ENCODE measurements around the gene SLC29A3. TPM values are rescaled to one million over a fixed set of nuclear protein-coding genes. Genes with fewer than 3 reads are reported as not detected.
"Not testable (repeated sequence)": the region's sequence is repeated elsewhere in the genome, so short reads cannot be mapped to it uniquely, and the experiment has no call there.

The SLC29A3 gene
- total RNA-seq, 1 donor = 10.8 TPM

DNA sequence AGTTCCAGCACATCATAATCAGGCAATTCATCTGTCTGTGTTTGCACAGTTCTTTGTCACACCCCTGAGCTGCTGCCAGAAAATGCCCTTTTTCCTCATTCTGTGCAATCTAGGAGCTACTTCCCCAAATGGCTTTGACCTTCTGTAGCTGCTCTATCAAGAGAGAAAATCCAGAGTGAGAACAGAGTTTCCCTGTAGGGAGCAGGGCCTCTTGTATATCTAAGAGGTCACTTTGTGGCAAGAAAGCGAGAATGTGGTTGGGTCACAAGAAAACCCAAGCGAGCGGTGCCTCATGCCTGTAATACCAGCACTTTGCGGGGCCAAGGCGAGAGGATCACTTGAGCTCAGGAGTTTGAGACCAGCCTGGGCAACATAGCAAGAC, 24.3 kb downstream of the SLC29A3 start:
- DNase-seq (ENCODE audit: low read depth in 2 of 3, low spot score in 2 of 3) = peak in 1 of 3 donors; percentile 17

DNA sequence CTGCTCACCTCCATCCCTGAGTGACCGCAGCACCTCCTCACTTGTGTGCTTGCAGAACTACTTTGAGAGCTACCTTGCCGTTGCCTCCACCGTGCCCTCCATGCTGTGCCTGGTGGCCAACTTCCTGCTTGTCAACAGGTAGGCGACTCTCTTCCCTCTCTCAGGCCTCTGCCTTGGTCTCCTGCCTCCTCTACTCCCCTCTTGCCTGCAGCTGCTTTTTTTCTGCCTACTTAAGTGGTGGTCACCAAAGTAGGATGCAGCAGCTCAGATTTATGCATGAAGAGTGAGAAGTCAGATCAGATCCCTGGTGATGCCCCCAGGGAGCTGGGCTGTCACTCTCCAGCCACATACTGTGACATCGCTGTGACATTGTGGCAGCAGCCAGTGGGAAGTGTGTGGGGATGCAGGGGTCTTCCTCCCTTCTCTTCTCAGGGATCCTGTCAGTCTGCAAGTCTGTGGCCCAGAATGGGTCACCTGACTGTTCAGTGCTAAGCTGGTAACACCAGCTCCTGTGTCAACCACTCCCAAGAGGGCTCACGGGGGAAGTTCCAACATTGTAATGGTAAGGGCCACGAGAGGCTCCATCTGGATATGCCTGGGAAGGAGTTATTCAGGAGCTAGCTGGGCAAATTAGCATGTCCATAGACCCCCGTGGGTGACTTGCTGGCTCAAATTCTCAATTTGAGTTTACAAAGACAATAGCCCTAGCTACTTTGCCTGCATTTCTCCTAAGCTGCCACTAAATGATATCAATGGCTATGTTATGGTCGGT, 25.3 kb downstream of the SLC29A3 start:
- no peak for DNase-seq (ENCODE audit: low read depth in 2 of 3, low spot score in 2 of 3)

DNA sequence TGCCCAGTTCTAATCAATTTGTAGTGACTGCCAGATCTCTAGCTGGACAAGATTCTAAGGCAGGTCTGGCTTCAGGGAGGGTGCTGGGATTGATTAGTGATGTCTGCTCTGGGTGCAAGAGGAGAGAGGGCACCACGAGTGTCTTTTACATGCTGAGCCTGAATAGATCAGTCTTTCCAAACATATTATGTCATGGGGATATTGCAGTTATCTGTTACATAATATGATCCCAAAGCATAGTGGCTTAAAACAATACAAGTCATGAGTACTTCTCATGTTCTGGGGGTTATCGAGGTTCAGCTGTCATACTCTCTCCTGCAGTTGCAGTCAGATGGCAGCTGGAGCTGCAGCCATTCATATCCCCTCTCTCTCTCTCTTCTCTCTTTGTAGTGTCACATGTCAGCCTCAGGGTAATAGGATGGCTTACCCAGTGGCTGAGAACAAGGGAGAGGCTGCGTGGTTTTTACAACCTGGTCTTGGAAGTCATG, 26.0 kb downstream of the SLC29A3 start:
- DNase-seq (ENCODE audit: low read depth in 2 of 3, low spot score in 2 of 3) = no peak

DNA sequence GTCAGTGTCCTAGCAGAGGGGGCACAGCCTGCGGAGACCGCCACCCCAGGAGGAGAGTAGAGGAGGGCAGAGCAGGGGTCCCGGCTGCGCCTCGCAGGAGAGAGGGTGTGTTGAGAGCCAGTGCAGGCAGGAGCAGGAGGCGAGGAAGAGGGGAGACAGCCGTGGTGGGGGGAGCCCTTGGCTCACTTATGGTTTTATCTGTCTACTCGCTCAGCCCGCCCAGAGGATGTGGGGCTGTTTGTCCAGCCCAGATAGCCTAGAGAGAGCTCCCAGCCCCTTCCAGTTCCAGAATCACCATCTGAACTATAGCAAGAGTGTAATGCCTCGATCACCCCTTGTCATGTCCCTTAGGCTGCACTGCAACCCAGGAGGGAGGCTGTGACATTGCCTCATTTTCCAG, 26.6 kb downstream of the SLC29A3 start:
- DNase-seq (ENCODE audit: low read depth in 2 of 3, low spot score in 2 of 3) = no peak

DNA sequence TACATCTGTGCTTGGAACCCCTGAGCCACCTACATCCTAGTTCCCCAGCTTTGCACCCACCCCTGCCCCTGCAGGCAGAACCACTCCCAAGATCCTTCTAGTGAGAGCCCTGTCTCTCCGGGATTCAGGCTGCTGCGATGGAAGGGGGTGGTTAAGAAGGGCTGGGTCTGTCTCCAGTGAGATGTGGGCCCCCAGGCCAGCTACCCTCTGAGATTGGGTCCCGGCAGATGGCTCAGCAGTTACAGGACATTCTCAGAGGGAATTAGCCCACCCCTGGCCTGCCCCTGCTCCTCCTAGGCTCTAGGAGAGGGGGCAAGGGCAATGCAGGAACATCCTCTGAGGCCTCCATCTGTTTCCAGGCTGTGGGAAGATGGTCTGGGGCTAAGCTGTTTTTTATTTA, 27.7 kb downstream of the SLC29A3 start:
- no peak for DNase-seq (ENCODE audit: low read depth in 2 of 3, low spot score in 2 of 3)

DNA sequence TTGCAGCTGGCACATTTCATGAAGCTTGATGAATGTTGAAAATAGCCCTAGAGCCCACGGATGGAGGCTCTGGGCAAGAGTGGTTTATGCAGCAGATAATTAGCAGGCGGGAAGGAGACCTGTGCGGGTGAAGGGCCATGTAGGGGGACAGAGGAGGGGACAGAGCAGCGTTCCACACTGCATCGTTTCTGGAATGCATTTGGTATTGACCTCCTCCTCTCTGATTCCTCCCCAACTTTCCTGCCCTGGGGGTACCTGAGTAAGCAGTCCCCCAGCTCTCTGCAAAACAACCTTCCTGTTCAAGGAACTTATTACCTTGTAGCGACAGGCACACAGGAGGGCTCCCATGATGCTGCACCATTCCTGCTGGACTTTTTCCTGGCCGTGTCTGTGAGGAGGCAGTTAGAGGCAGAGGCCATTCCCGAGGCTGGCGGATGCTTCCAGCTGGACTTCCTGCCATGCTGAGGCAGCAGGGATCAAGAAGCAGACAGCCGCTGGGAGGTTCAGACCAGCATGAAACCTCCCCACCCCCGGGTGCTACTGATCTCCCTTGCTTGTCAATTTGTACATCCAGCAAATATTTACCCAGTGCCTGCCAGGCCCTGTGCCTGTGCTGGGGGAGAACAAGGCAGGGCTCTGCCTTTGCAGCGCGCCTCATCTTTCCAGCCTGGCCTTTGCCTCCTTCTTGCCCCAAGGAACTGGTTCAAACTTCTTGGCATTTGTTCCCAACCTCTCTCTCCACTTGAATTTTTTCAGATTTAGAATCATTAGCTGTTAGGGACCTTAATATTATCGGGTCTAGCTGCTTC, 28.7 kb downstream of the SLC29A3 start:
- no peak for DNase-seq (ENCODE audit: low read depth in 2 of 3, low spot score in 2 of 3)

DNA sequence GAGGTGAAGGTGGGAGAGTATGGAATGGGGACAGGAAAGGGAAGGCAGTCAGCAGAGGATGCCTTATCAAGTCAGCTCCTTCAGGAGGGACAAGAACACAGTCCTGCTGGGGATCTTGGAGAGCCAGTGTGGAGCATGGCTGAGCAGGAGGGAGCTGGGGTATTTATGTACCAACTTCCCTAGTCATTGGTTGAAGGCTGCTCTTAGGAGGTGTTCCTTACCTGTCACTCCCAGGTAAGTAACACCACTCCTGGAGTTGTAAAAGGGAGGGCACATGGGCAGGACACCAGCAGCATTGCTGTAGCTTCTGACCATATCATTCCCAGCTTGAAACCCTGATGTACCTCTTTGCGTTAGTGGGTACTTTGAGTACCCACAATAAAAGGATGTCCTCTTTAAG, 29.8 kb downstream of the SLC29A3 start:
- DNase-seq (ENCODE audit: low read depth in 2 of 3, low spot score in 2 of 3) = no peak

DNA sequence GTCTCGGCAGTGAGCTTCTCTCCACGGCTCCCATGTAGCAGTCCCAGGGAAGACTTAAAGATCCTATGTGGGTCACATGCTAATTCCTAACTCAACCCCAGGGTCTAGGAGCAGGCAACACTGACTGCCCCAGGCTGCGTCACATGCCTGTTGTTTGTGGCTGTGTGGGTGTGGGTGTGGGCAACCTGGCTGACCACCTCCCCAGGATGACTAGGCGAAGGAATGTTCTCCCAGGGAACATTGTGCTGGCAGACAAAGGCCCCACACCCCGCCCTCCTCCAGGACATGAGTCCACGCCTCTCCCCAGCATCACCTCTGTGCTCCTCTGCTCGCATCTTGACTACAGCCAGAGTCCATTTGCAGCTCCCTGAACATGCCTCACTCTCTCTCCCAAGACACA, 30.3 kb downstream of the SLC29A3 start:
- DNase-seq (ENCODE audit: low read depth in 2 of 3, low spot score in 2 of 3) = no peak

DNA sequence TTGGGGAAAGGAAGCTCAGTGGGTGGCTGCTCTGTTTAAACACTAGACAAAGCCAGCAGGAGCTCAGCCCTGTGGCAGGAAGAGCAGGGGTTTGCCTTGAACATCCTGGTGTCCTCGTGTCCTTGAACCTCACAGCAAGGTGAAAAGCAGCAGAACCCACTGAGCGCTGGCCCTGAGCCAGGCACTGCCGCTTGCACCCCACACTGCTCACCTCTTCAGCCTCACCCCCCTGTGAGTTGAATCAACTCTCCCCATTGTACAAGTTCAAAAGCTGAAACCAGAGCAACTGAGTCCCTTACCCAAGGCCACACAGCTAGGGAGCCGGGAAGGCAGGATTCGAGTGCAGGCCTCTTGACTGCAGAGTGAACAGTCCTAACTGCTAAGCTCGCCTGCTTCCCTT, 32.0 kb downstream of the SLC29A3 start:
- no peak for DNase-seq (ENCODE audit: low read depth in 2 of 3, low spot score in 2 of 3)

DNA sequence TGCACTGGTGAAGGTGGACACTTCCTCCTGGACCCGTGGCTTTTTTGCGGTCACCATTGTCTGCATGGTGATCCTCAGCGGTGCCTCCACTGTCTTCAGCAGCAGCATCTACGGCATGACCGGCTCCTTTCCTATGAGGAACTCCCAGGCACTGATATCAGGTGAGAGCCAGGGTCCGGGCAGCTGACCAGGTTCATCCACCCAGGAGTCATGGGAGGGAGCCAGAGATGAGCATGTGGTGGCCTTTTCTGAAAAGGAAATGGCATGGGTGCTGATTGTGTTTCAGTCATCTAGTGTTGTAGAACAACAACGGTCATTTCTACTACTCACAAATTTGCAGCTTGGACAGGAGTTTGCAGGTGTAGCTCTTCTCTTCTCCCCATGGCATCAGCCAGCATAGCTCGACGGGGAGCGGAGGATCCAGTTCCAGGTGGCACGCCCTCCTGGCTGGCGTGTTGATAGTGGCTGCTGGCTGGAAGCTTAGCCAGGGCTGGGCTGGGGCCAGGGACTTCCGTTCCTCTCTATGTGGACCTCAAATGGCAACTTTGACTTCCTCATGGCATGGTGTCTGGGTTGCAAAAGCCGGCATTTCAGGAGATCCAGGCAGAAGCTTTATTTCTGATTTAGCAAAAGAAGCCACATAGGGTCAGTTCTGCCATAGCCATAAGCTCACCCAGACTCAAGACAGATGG, 32.7 kb downstream of the SLC29A3 start:
- DNase-seq (ENCODE audit: low read depth in 2 of 3, low spot score in 2 of 3) = no peak

DNA sequence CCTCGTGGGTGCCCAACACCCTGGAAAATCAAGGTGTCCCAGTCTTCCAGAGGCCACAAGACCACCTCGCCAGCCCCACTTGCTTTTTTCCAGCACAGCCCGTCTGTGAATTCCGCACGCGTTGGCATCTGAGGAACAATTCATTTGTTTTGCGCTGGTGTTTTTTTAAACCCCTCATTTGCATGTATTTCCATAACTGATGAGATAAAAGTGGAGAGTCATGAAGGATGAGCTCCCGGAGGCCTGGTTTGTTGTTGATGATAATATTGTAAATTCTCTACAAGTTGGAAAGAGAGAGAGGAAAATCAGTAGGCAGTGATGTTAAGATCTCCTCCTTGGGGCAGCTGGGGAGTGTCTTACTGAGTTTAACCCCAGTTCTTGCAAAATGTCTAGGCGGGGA, 34.6 kb downstream of the SLC29A3 start:
- no peak for DNase-seq (ENCODE audit: low read depth in 2 of 3, low spot score in 2 of 3)

DNA sequence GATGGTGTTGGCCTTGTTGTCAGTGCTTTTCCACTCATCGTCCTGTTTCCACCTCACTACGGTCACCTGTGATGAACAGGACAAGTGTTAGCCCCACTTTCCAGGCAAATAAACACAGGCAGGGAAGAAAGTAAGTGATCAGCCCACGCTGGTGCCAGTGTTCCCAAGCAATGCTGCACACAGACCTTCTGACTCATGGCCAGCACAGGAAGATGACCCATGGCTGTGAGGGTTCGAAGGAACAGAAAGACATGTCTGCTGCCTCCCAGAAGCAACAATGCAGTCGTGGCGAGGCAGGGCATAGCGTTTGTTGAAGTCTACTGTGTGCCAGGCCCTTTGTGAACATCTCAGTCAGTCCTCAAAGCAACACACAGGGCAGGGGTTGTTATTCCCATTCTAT, 35.7 kb downstream of the SLC29A3 start:
- DNase-seq (ENCODE audit: low read depth in 2 of 3, low spot score in 2 of 3) = no peak

DNA sequence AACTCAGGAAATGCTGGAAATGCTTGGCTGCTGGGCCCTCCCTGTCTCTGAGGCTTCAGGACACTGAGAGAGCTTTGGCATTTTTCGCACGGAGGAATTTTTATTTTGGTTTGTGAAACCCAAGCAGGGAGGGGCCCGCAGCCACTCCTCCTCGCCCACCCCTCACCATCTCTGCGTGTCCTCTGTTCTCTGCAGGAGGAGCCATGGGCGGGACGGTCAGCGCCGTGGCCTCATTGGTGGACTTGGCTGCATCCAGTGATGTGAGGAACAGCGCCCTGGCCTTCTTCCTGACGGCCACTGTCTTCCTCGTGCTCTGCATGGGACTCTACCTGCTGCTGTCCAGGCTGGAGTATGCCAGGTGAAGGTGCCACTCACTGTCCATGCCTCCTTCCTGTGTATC, 36.8 kb downstream of the SLC29A3 start:
- no peak for DNase-seq (ENCODE audit: low read depth in 2 of 3, low spot score in 2 of 3)

DNA sequence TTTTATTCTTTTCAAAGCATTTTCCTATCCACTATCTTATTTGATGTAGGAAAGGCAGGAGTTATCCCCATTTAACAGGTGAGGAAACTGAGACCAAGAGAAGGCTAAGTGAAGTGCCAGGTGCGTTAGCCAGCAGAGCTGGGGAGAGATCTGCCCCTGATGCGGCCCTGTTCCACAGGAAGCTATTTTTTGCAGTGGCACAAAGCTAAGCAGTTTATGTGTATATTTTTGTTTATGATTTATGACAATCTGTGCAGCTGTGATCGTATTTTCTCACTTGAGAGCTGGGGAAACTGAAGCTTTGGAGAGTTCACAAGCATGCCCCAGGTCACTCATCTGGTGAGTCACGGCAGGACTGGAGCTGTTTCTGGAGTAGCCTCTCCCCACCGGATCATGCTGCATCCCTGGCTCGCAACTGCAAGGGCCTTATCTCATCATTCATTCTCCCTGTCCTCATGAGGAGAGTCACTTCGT, 38.8 kb downstream of the SLC29A3 start:
- no peak for DNase-seq (ENCODE audit: low read depth in 2 of 3, low spot score in 2 of 3)

DNA sequence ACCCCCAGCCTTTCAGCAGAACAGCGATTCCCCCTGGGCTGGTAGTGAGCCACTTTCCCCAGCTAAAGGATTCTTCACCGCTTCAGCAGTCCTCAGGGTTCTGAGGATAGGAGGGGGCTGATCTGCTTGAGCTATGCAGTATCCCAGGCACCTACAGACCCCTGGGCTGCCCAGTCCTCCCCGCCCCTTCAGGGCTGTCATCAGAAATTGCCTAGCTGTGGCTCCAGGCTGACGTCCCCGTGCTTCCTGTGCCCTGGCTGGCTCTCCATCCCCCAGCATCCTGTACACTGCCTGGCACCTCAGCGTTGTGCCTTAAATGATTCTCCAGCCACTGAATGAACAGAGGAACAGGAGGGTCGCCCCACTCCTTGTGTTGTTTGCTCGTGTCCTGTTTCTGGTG, 39.2 kb downstream of the SLC29A3 start:
- no peak for DNase-seq (ENCODE audit: low read depth in 2 of 3, low spot score in 2 of 3)

DNA sequence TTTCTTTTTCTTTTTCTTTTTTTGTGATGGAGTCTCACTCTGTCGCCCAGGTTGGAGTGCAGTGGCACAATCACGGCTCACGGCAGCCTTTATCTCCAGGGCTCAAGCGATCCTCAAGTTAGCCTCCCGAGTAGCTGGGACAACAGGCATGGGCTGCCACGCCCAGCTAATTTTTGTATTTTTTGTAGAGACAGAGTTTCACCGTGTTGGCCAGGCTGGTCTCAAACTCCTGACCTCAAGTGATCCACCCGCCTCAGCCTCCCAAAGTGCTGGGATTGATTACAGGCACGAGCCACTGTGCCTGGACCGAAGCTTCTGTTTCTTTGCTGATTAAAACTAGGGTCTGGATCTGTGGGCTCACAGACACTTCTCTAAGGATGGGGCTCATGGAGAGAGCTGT, 39.8 kb downstream of the SLC29A3 start:
- DNase-seq (ENCODE audit: low read depth in 2 of 3, low spot score in 2 of 3) = not testable (repeated sequence)

DNA sequence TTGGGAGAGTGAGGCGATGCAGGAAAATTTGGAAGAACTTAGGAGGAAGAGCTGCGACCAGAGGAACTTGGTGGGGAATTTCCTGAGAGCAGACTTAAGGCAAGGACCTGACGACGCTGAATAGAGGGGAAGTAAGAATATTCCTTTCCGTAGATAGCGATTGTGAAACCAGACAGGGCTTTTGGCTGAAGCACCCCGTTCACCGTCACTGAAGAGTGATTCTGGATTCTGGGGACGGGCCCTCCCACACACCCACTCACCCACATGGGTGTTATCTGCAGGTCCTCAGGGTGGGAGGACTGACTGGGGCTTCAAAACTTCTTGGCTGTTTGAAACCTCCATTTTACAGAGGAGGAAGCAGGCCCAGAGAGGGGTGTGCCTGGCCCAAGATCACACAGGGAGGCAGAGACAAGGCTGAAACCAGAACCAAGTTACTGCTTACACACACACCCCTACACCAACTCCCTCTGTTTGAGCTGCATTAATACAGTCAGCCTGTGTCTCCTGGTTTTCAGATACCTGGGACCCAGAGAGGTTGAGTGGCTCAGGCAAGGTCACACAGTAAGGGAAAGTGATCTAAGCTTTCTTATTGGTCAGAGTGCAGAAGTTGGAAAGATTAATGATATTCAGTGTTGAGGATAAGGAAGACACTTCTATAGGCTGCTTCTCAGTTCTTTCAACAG, 40.4 kb downstream of the SLC29A3 start:
- no peak for DNase-seq (ENCODE audit: low read depth in 2 of 3, low spot score in 2 of 3)

DNA sequence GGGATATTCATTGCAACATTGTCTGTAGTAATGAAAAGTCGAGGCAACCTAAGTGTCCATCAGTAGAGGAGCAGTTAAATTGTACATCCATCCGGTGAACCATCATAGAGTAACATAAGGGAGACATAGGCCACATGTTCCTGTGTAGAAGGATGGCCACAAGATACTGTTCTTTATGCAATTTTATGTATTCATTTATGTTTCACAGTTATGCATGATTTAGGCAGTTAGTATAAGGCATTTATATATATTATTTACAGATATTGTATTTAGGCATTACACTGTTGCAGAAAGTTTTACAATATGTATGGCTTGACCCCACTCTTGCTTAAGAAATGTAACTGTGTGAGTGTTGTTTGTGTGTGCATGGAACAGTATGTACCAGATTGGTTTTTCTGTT, 41.7 kb downstream of the SLC29A3 start:
- no peak for DNase-seq (ENCODE audit: low read depth in 2 of 3, low spot score in 2 of 3)

DNA sequence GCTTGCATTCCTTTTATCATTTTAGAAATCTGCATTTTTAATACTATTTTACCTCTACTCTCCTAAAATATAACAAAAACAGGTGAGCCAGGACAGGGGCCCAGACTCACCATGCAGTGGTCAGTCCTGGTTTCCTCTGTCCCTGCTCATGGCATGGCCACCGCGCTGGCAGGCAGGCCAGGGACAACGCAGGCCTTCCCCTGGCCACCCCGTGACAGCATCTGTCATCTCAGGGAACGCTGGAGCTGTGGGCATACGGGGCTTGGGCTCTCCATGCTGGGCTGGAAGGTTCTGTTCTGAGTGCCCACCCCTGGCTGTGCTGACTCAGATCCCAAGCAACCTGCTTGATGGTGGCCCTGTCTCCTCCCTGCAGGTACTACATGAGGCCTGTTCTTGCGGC, 42.5 kb downstream of the SLC29A3 start:
- no peak for DNase-seq (ENCODE audit: low read depth in 2 of 3, low spot score in 2 of 3)

DNA sequence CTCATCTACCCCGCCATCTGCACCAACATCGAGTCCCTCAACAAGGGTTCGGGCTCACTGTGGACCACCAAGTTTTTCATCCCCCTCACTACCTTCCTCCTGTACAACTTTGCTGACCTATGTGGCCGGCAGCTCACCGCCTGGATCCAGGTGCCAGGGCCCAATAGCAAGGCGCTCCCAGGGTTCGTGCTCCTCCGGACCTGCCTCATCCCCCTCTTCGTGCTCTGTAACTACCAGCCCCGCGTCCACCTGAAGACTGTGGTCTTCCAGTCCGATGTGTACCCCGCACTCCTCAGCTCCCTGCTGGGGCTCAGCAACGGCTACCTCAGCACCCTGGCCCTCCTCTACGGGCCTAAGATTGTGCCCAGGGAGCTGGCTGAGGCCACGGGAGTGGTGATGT, 43.1 kb downstream of the SLC29A3 start:
- no peak for DNase-seq (ENCODE audit: low read depth in 2 of 3, low spot score in 2 of 3)

DNA sequence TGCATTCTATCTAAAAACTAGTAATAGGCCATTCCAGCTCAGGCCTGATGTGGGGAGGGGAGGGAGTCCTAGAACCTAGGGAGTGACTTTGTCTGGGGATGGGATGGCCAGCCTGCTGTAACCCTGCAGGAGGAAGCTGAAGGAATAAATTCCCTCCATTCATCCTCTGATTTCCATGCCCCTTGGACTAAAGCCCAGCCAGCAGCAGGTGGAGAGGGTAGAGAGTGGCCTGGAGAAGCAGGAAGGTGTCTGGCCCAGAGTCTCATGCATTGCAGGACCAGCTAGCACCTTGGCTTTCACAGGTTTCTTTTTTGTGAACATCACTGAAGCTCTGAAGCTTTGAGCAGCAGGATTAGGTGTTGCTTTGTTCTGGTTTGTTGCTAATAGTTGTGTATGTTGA, 44.9 kb downstream of the SLC29A3 start:
- no peak for DNase-seq (ENCODE audit: low read depth in 2 of 3, low spot score in 2 of 3)
